Loucy (cell line): ENCODE measurements around the gene TSC2.

Experiments used
- CTCF ChIP-seq: fragments of 200-600 bp; sonication (generic); conservative IDR thresholded peaks from 2 replicates; pipeline ENCODE4 v1.5.1; 2014; ENCODE audit warnings: mild to moderate bottlenecking, antibody characterized with exemption, low read length
- EZH2phosphoT487 ChIP-seq: fragments of 200-600 bp; IDR thresholded peaks from 2 replicates; pipeline ENCODE4 v1.6.1; 2018; ENCODE audit warnings: antibody characterized with exemption, mild to moderate bottlenecking, moderate library complexity, borderline replicate concordance

- TF ChIP-seq CTCF (no peak), EZH2phosphoT487 (no peak)
These were observed 74.1 kb downstream of the TSC2 start for GRCh38 chr16:2121853-2122252.
